HG03457 (cell line): Measurements from ENCODE around the gene PPP2R5D.
"Not testable (repeated sequence)": the region's sequence is repeated elsewhere in the genome, so short reads cannot be mapped to it uniquely, and the experiment has no call there.

Experiments used
- ATAC-seq: cut with Tn5 transposase; IDR thresholded peaks from one replicate; pipeline ENCODE4 v1.9.1; 2021; ENCODE audit warnings: moderate number of reproducible peaks; ENCODE audit not compliant: unreplicated experiment

Gene PPP2R5D

GRCh38 chr6:42988486-42989020, 4.2 kb downstream of the PPP2R5D start:
- ATAC-seq, result no peak

DNA sequence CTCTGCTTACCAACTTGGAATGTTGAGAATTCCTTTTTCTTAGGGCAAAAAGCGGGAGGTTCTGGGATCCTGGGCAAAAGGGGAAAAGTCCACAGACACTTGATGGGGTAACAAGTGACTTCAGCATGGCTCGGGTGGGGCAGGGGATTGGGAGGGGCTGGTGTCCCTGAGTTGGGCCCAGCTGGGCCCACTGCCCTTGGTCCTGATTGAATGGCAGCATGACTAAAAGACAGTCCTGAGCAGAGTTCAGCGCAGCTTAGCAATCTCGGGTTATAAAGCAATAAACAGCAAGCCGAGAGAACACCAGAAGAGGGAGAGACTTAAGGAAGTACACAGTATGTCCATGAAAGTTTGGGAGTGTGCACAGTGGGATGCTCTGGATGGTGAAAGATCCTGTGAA, 5.6 kb downstream of the PPP2R5D start:
- ATAC-seq, result no peak

DNA sequence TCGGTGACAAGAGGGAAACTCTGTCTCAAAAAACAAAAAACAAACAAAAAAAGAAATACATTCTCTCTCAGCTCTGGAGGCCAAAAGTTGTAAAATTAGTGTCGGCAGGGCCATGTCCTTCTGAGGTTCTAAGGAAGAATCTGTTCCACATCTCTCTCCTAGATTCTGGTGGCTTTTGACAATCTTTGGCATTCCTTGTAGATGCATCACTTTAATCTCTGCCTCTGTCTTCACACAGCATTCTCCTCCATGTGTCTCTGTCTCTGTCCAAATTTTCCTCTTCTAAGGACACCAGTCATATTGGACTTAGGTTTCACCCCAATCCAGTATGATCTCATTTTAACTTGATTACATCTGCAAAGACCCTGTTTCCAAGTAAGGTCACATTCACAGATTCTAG, 9.1 kb downstream of the PPP2R5D start:
- no peak for ATAC-seq

DNA sequence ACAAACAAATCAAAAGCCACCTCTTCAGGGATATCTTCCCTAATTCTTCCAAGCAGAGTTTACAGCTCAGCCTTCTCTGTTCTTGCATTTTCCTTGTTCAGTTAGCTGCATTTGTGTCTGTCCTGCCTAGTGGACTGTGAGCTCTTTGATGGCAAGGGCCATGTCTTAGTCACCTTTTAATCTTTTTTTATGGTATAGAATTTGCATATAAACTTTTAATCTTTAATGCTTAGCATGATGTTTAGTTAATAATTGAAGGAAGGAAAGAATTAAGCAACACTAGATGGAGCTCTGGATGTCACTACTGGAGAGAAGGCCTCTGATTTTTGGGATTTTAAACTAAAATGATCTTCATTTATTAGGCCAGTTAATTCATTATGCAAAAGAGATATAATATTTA, 12.1 kb downstream of the PPP2R5D start:
- ATAC-seq, result no peak

GRCh38 chr6:42998205-42998604, 13.8 kb downstream of the PPP2R5D start:
- ATAC-seq, result not testable (repeated sequence)

DNA sequence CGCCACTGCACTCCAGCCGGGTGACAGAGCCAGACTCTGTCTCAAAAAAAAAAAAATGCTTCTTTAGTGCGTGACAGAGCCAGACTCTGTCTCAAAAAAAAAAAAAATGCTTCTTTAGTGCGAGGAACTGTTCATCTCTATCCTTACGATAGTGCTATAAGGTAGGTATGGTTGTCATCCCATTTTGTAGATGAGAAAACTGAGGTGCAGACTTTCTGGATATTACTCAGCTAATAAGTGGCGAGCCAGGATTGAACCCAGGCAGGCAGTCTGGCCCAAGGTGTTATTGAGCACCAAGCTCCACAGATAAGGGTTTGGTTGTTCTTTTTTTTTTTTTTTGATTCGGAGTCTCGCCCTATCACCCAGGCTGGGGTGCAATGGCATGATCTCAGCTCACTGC, 17.5 kb downstream of the PPP2R5D start:
- no peak for ATAC-seq

GRCh38 chr6:43005844-43006243, 21.5 kb downstream of the PPP2R5D start:
- ATAC-seq, result no peak

DNA sequence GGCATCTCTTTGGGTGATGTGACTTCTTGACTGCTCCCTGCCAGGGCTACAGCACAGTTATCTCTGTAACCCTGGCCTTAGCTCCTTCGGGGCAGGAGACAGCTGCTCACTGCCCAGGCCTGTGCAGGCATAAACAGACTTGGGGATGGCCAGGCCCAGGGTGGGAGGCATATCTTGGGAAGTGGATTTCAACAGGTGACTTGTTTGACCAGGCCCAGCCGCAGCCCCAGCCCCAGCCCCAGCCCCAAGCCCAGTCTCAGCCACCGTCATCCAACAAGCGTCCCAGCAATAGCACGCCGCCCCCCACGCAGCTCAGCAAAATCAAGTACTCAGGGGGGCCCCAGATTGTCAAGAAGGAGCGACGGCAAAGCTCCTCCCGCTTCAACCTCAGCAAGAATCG, 21.9 kb downstream of the PPP2R5D start:
- ATAC-seq, result no peak

- ATAC-seq, result no peak
Observed at GRCh38 chr6:43007126-43007525, 22.8 kb downstream of the PPP2R5D start.

DNA sequence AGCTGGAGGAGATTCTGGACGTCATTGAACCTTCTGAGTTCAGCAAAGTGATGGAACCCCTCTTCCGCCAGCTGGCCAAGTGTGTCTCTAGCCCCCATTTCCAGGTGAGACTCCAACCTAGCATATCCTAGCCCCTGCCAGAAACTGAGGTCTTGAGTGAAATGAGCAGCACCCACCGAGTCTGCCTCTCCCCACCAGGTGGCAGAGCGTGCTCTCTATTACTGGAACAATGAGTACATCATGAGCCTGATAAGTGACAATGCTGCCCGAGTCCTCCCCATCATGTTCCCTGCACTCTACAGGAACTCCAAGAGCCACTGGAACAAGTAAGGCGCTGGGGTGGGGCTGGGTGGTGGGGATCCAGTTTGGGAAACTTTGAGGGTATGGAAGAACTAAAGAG, 24.8 kb downstream of the PPP2R5D start:
- no peak for ATAC-seq

DNA sequence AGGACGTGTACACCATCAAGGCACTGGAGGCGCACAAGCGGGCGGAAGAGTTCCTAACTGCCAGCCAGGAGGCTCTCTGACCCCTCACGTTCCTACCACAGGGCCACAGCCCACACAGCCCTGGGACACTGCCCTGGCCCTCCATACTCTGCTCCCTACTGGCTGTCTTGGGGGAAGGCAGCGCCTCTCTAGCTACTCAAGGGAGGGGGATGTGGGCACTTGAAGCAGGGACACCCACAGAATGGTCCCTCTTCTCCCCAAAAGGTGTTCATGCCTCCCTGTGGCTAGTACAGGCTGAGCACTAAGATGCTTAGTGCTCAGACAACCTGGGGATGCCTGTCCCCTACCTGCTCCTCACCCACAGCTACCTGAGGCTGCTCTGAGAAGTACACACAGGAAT, 26.8 kb downstream of the PPP2R5D start:
- ATAC-seq, result no peak

DNA sequence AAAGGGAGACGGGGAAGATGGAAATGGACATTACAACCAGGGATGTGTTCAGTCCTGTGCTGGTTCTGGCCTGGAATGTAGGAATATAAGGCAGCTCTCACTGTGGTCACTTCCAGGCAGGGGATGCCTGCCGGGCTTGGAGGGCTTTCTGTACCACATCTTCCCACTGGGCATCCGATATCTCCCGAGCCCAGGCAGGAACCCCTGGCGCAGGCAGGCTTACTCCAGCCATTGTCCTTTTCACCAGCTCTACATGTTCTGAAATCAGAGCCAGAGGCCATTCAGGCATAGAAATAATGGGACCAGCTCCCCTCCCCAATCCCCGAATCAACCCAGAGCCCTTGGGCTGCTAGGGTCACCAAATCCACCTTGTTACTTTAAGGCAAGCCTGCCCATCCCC, 28.0 kb downstream of the PPP2R5D start:
- no peak for ATAC-seq

- ATAC-seq, result no peak
Observed at GRCh38 chr6:43013097-43013842, 28.9 kb downstream of the PPP2R5D start.

- ATAC-seq, result peak; percentile 87
Observed at GRCh38 chr6:43013843-43014433, 29.6 kb downstream of the PPP2R5D start, which contains the start of the genes KLHDC3 and MEA1. Gene KLHDC3 (plus strand): TSS chr6:43014249. CDS start chr6:43017193, 2,944 bp downstream. Gene MEA1 (minus strand): TSS chr6:43013946. CDS start chr6:43013813, 133 bp downstream.

DNA sequence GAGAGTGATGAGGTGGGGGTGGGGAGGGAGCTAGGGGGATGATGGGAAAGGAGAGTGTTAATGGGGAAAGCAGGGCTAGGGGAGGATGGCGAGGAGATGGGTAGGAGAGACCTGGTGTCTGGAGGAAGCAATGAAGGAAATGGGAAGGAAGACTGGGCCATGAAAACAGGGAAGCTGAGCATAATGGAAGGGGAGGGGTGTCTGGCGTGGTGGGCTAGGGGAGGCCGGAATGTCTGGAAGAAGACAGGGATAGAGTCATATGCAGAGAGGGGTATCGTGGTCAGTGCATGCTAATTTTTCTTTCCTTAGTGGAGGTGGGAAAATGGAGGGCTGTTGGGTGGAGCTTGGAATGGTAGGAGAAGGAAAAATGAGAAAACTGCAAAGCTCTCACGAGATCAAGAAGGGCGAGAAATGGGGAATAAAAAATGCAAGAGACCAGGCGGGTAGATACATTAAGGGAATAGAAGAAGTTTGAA, 30.1 kb downstream of the PPP2R5D start:
- no peak for ATAC-seq

- ATAC-seq, result no peak
Observed at GRCh38 chr6:43016176-43016942, 32.0 kb downstream of the PPP2R5D start.

DNA sequence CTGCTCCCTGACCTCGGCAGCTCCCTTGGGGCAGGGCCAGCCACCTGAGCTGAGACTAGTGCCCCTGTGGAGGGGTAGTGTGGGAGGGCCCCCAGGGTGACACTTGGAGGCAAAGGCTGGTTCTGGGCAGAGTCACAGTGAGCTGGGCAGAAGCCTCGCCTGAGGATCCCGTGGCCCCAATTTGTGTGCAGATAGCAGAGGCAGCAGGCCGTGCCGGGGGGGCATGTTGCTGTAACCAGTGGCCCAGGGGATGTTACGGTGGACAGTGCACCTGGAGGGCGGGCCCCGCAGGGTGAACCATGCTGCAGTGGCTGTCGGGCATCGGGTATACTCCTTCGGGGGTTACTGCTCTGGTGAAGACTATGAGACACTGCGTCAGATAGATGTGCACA, 32.6 kb downstream of the PPP2R5D start:
- ATAC-seq, result no peak

- ATAC-seq, result no peak
Observed at GRCh38 chr6:43019152-43019551, 34.8 kb downstream of the PPP2R5D start.

GRCh38 chr6:43020052-43020705, 35.8 kb downstream of the PPP2R5D start:
- ATAC-seq, result no peak

DNA sequence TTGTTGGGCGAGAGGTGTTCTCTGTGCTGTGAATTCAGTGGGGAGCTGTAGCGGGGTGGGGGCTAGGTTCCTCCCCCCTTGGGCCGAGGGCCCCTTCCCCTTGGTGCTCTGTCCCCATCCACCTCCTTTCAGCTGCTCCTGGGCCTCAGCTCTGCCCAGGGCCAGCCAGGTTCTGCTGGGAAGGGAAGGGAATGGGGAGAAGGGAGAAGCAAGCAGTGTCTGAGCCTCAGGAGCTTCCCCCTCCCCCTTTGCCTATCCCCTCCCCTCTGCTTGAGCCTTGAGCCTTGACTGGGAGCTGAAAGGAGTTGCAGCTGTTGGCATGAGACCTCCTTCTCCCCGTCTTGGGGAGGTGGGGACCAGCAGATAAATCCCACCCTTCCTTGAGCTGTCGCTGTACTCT, 36.5 kb downstream of the PPP2R5D start:
- no peak for ATAC-seq
